ENCODE results near the gene NSG2. TPM values are rescaled to one million over a fixed set of nuclear protein-coding genes. Genes with fewer than 3 reads are reported as not detected.
A peak's percentile ranks its signal among the peaks of the same experiment; 100 is the strongest.

Gene NSG2
- 1 to 10 TPM in 1 of 4 donors, not detected in 3; 2.3 TPM for total RNA-seq

GRCh38 chr5:174045470-174046025 lies at the start of gene NSG2:
Gene NSG2 (plus strand): TSS chr5:174045706. CDS start chr5:174046756, 1,050 bp downstream.
- Histone ChIP-seq H3K9me3 (no peaks in the 10 kb centered on the region), H3K27me3 (no peaks in the 10 kb centered on the region), H3K4me3 (no peak within 1 kb of the TSS), H3K36me3 (no peaks in the 10 kb centered on the region), H3K4me1 (no peaks in the 10 kb centered on the region), H3K27ac (no peak within 1 kb of the TSS)
- peak in 1 of 2 donors; percentile 19 for DNase-seq
- intact Hi-C loops (cut with DNase I; ENCODE audit: low total_unique reads) = no loop called here
- TF ChIP-seq POLR2A (IDR thresholded peaks at IDR 0.05) = no peak
- TF ChIP-seq CTCF (IDR thresholded peaks at IDR 0.05) = peak in 3 of 4 experiments; percentile 28 to 51 (median 46)

DNA sequence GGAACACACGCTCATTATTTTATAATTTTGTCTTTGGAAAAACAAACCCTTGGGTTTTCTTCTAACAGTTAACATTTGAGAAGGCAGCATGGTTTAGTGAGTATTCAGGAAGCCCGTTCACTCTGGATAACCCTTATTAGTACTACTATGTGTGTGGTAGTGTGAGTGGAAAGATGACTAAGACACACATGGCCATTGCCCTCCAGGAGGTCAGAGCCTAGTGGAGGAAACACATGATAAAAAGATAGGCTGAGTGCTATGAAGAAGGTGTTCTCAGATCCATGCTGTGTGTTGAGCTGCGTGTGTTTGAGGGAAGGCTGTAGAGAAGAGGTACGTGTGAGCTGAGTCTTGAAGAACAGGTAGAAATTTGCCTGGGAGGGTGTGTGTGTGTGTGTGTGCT lies 48.2 kb upstream of the NSG2 start:
- TF ChIP-seq POLR2A (IDR thresholded peaks at IDR 0.05) (no peak), CTCF (IDR thresholded peaks at IDR 0.05) (no peak)
- no peaks in the 10 kb centered on the region for H3K9me3 ChIP-seq
- H3K27ac ChIP-seq = no peak overlapping the region
- H3K4me3 ChIP-seq = no peak overlapping the region
- H3K4me1 ChIP-seq = no peaks in the 10 kb centered on the region
- DNase-seq = no peak
- intact Hi-C loops (cut with DNase I; ENCODE audit: low total_unique reads) = no loop called here
- H3K27me3 ChIP-seq = no peaks in the 10 kb centered on the region
- H3K36me3 ChIP-seq = no peaks in the 10 kb centered on the region

GRCh38 chr5:173998531-173998930 lies 47.0 kb upstream of the NSG2 start:
- no peak for DNase-seq
- intact Hi-C loops (cut with DNase I; ENCODE audit: low total_unique reads) = no loop called here
- no peaks in the 10 kb centered on the region for H3K27me3 ChIP-seq
- H3K27ac ChIP-seq = no peak overlapping the region
- H3K4me1 ChIP-seq = no peaks in the 10 kb centered on the region
- H3K36me3 ChIP-seq = no peaks in the 10 kb centered on the region
- H3K4me3 ChIP-seq = no peak overlapping the region
- H3K9me3 ChIP-seq = no peaks in the 10 kb centered on the region
- no peak for TF ChIP-seq CTCF (IDR thresholded peaks at IDR 0.05)
- no peak for TF ChIP-seq POLR2A (IDR thresholded peaks at IDR 0.05)

DNA sequence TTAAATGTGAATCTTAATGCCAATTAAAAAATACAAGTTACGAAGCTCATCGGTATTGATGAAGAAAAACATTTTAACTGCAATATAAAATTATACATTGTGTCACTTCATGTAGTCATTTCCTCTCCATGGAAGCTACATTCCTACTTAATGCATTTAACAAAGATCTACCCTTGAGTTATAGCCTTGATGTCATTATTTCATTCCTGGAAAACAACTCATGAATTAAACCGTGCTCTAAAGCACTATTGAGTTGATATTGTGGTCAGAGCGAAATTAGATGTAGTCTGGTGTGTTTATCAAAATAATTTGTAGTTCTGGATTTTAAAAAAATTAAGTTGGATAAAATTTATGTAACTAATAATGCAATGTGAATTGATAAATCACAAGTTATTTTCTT lies 45.4 kb upstream of the NSG2 start:
- intact Hi-C loops (cut with DNase I; ENCODE audit: low total_unique reads) = no loop called here
- Histone ChIP-seq H3K4me1 (no peaks in the 10 kb centered on the region), H3K27ac (no peak overlapping the region), H3K27me3 (no peaks in the 10 kb centered on the region), H3K36me3 (no peaks in the 10 kb centered on the region), H3K9me3 (no peaks in the 10 kb centered on the region), H3K4me3 (no peak overlapping the region)
- DNase-seq = no peak
- TF ChIP-seq CTCF (IDR thresholded peaks at IDR 0.05) = no peak
- TF ChIP-seq POLR2A (IDR thresholded peaks at IDR 0.05) = no peak

DNA sequence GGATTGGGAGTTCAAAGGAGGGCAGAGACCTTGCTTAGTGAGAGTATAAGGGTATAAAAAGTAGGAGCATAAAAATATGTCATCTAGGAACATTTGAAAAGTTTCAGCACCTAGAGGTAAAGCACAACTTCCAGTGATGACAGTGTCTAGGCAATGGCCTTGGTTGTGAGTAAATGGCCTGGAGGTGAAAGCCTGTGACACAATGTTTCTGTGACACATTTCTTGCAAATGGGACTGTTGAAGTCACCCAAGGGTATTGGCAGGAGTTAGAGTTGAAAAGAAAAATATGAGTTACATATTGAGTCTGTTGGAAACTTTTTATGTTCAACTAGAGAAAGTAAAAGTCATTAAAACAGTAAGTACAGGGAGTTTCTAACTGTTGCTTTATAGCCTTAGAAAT lies 41.7 kb upstream of the NSG2 start:
- Histone ChIP-seq H3K4me3 (no peak overlapping the region), H3K4me1 (no peaks in the 10 kb centered on the region), H3K27ac (no peak overlapping the region), H3K27me3 (no peaks in the 10 kb centered on the region), H3K36me3 (no peaks in the 10 kb centered on the region), H3K9me3 (no peaks in the 10 kb centered on the region)
- DNase-seq = no peak
- intact Hi-C loops (cut with DNase I; ENCODE audit: low total_unique reads) = no loop called here
- TF ChIP-seq POLR2A (IDR thresholded peaks at IDR 0.05) (no peak), CTCF (IDR thresholded peaks at IDR 0.05) (no peak)
